Endothelial cell (in vitro differentiated cells): ENCODE measurements around the gene CRB2. TPM values are rescaled to one million over a fixed set of nuclear protein-coding genes. Genes with fewer than 3 reads are reported as not detected.

Experiments used
- DNase-seq: peaks from one replicate; pipeline ENCODE4 v3.0.0; 2021; ENCODE audit warnings: low spot score
- H3K27ac Mint-ChIP-seq: one replicate; pipeline ENCODE4 v1.8.0; 2021; ENCODE audit warnings: mixed read lengths, inconsistent platforms; ENCODE audit not compliant: unreplicated experiment
- H3K27me3 Mint-ChIP-seq: one replicate; pipeline ENCODE4 v1.8.0; 2021; ENCODE audit warnings: mild to moderate bottlenecking, moderate library complexity, mixed read lengths, inconsistent platforms; ENCODE audit not compliant: unreplicated experiment
- H3K36me3 Mint-ChIP-seq: one replicate; pipeline ENCODE4 v1.8.0; 2021; ENCODE audit warnings: mild to moderate bottlenecking, low read depth, mixed read lengths, inconsistent platforms; ENCODE audit not compliant: unreplicated experiment
- H3K4me1 Mint-ChIP-seq: one replicate; pipeline ENCODE4 v1.8.0; 2021; ENCODE audit warnings: mild to moderate bottlenecking, mixed read lengths, inconsistent platforms; ENCODE audit not compliant: unreplicated experiment
- H3K4me3 Mint-ChIP-seq: one replicate; pipeline ENCODE4 v1.8.0; 2021; ENCODE audit warnings: mild to moderate bottlenecking, mixed read lengths, inconsistent platforms; ENCODE audit not compliant: unreplicated experiment
- H3K9me3 Mint-ChIP-seq: one replicate; pipeline ENCODE4 v1.8.0; 2021; ENCODE audit warnings: mixed read lengths, inconsistent platforms; ENCODE audit not compliant: unreplicated experiment
- total RNA-seq: library from RNA; stranded (reverse); fragmentation: NEBNext Ultra II Directional; extraction: Animal tissue kit (Norgen Biotek cat#: 25700); gene quantifications from one replicate; pipeline ENCODE4 v1.2.1, GENCODE V29; 2021; ENCODE audit not compliant: unreplicated experiment
- TF ChIP-seq, protein P1 (sequence below): fragments of 200-600 bp; sonication (generic); IDR thresholded peaks from one replicate; pipeline ENCODE4 v1.5.0; 2021; ENCODE audit warnings: antibody characterized with exemption; ENCODE audit not compliant: unreplicated experiment

The CRB2 gene
- total RNA-seq, 1 donor from 2014 or later = 0.18 TPM

DNA sequence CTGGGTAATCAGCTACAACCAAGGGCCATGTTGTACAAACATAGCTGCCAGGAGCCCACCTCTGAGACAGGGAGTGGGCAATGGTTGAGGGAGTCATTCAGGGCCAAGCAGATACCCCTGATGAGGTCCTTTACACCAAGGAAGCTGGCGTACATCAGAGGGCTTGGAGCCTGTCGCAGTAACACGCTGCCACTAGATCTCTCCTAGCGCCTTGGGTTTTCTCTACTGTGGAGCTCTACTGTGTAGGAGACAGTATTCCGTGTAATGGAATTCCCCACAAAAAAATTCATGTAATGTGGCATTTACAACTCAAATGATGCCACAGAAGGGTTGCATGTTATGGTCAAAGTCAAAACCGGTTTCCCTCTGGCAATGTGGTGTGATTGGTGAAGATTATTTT lies 41.4 kb upstream of the CRB2 start:
- Mint-ChIP-seq H3K4me3 (no peak overlapping the region), H3K9me3 (no peaks in the 10 kb centered on the region), H3K27ac (no peak overlapping the region), H3K27me3 (peaks cover 11% of the 10 kb centered on the region), H3K4me1 (peaks cover 23% of the 10 kb centered on the region), H3K36me3 (no peaks in the 10 kb centered on the region)
- TF ChIP-seq, protein P1, sequence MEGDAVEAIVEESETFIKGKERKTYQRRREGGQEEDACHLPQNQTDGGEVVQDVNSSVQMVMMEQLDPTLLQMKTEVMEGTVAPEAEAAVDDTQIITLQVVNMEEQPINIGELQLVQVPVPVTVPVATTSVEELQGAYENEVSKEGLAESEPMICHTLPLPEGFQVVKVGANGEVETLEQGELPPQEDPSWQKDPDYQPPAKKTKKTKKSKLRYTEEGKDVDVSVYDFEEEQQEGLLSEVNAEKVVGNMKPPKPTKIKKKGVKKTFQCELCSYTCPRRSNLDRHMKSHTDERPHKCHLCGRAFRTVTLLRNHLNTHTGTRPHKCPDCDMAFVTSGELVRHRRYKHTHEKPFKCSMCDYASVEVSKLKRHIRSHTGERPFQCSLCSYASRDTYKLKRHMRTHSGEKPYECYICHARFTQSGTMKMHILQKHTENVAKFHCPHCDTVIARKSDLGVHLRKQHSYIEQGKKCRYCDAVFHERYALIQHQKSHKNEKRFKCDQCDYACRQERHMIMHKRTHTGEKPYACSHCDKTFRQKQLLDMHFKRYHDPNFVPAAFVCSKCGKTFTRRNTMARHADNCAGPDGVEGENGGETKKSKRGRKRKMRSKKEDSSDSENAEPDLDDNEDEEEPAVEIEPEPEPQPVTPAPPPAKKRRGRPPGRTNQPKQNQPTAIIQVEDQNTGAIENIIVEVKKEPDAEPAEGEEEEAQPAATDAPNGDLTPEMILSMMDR = no peak
- DNase-seq = no peak

DNA sequence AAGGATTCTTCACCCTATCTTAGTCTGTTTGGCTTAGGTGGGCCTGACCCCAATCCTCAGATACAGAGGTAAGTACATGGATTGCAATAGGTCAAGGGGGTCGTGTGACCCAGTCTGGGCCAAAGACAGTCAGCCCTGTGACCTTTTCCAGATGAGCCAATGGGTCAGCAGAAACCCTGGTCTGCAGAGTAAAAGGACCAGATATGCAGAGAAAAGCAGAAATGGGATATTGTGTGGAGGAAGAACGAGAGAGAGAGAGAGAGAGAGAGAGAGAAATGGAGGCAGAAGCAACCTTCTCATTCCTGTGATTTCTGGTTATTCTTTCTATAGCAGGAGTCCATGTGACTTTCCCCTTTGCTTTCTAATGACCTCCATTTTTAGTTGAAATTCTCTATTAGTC lies 40.4 kb upstream of the CRB2 start:
- Mint-ChIP-seq H3K9me3 (no peaks in the 10 kb centered on the region), H3K4me1 (peaks cover 23% of the 10 kb centered on the region), H3K36me3 (no peaks in the 10 kb centered on the region), H3K4me3 (no peak overlapping the region), H3K27me3 (peaks cover 15% of the 10 kb centered on the region), H3K27ac (no peak overlapping the region)
- no peak for DNase-seq
- TF ChIP-seq, protein P1 = no peak

DNA sequence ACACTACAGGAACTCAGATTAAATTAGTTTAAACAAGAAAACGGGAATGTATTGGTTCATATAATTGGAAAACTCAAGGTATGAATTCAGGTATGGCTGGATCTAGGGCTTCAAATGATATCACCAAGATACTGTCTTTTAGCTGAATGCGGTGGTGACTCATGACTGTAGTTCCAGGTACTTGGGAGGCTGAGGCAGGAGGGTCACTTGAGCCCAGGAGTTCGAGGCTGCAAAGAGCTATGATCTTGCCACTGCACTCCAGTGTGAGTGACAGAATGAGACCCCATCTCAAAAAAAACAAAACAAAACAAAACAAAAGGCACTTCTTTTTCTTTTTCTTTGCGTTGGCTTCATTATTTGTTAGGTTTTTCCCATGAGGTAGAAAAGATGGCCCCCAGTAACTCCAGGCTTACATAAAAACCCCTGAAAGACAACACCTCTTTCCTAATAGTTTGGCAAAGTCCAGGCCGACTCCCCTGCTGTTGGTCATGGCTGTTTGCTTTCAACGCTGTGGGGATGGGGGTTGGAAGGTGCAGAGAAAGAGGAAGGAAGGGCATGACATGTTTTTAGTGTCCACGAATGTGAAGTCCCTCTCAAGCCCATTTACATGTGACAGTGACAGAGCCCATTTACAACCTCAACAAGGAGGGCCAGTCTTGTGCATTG lies 39.8 kb upstream of the CRB2 start:
- H3K36me3 Mint-ChIP-seq = no peaks in the 10 kb centered on the region
- H3K27ac Mint-ChIP-seq = no peak overlapping the region
- H3K4me3 Mint-ChIP-seq = no peak overlapping the region
- peaks cover 18% of the 10 kb centered on the region for H3K4me1 Mint-ChIP-seq
- peaks cover 15% of the 10 kb centered on the region for H3K27me3 Mint-ChIP-seq
- no peak for DNase-seq
- H3K9me3 Mint-ChIP-seq = no peaks in the 10 kb centered on the region
- TF ChIP-seq, protein P1 = no peak

DNA sequence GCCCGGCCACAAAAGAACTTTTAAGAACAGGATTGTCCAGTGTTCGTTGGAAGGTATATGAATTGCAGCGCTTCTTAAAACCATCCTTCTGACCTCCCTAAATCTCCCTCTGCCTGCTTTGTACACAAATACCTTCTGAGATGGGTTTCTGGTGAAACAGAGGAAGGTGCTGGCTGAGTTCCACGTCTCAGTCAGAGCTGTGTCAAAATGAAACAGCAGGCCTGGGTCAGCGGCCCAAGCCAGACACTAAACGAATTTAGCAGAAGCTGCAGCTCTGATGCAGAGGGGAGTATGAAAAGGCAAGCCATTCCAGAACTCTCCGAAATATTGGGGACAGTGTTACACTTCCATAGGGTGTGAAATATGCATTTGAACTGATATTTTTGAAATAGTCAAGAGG lies 37.8 kb upstream of the CRB2 start:
- Mint-ChIP-seq H3K27ac (no peak overlapping the region), H3K36me3 (peaks cover 4% of the 10 kb centered on the region), H3K27me3 (peaks cover 12% of the 10 kb centered on the region), H3K4me1 (peaks cover 22% of the 10 kb centered on the region), H3K9me3 (no peaks in the 10 kb centered on the region), H3K4me3 (no peak overlapping the region)
- TF ChIP-seq, protein P1 = no peak
- DNase-seq = no peak

DNA sequence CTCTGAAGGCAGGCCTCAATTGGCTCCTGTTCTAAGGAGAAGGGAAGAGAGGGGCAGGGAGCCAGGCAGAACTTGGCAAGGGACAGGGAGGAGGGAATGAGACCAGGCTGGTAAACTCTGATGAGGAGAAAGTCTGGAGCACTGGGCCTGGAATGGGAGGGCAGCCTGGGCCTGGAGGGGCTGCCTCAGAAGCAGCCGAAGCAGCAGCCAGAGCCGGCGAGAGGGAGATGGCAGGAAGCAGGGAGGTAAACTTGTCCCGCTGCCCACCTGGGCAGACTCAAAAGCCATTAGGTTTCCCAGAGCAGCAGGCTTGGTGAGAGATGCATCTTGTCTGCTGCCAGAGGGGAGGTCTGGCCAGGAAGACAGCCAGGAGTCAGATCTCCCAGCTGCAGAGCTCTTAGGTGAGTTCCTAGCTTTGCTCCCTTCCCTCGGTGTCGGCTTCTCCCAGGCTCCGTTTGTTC lies 37.0 kb upstream of the CRB2 start:
- Mint-ChIP-seq H3K4me1 (peaks cover 24% of the 10 kb centered on the region), H3K27ac (no peak overlapping the region), H3K4me3 (no peak overlapping the region), H3K27me3 (peaks cover 12% of the 10 kb centered on the region), H3K36me3 (peaks cover 4% of the 10 kb centered on the region), H3K9me3 (no peaks in the 10 kb centered on the region)
- TF ChIP-seq, protein P1 = no peak
- no peak for DNase-seq
